ENCODE results near the gene MBLAC2.

MBLAC2 gene

DNA sequence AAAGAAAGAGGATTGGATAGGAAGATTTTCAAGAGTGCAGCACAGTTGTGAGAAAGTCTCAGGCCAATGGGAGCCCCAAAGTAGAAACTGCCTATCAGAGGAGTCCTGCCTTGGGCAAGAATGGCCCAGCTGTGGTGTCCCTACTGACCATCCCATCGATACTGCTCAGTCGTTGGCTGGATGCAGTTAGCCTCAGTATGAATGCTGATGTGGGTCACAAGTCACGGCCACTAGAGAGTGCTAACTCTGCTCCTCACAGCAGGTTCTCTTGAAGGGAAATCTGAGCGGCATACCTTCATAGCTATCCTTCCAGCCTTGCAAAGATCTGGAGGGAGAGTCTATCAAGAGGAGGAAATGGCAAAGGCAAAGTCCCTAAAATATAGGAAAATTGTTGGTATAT, 53.4 kb downstream of the MBLAC2 start:
- TF ChIP-seq TAF1 (IDR thresholded peaks at IDR 0.05; ENCODE audit: borderline replicate concordance, insufficient read depth, low read length): no peak
- no peak for TF ChIP-seq FOXP2 (optimal IDR thresholded peaks at IDR 0.05; ENCODE audit: borderline replicate concordance, extremely low read depth, extremely low read length, insufficient read depth)
- no peak for TF ChIP-seq SIN3A (IDR thresholded peaks at IDR 0.05; ENCODE audit: borderline replicate concordance, insufficient read depth, low read length)
- TF ChIP-seq, protein P1, sequence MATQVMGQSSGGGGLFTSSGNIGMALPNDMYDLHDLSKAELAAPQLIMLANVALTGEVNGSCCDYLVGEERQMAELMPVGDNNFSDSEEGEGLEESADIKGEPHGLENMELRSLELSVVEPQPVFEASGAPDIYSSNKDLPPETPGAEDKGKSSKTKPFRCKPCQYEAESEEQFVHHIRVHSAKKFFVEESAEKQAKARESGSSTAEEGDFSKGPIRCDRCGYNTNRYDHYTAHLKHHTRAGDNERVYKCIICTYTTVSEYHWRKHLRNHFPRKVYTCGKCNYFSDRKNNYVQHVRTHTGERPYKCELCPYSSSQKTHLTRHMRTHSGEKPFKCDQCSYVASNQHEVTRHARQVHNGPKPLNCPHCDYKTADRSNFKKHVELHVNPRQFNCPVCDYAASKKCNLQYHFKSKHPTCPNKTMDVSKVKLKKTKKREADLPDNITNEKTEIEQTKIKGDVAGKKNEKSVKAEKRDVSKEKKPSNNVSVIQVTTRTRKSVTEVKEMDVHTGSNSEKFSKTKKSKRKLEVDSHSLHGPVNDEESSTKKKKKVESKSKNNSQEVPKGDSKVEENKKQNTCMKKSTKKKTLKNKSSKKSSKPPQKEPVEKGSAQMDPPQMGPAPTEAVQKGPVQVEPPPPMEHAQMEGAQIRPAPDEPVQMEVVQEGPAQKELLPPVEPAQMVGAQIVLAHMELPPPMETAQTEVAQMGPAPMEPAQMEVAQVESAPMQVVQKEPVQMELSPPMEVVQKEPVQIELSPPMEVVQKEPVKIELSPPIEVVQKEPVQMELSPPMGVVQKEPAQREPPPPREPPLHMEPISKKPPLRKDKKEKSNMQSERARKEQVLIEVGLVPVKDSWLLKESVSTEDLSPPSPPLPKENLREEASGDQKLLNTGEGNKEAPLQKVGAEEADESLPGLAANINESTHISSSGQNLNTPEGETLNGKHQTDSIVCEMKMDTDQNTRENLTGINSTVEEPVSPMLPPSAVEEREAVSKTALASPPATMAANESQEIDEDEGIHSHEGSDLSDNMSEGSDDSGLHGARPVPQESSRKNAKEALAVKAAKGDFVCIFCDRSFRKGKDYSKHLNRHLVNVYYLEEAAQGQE (IDR thresholded peaks at IDR 0.05; ENCODE audit: insufficient read depth in 1 of 2, low read depth in 2 of 2, low read length in 2 of 2): no peak
- no peak for TF ChIP-seq POLR2AphosphoS5 (IDR thresholded peaks at IDR 0.05; ENCODE audit: low read depth, low read length)

DNA sequence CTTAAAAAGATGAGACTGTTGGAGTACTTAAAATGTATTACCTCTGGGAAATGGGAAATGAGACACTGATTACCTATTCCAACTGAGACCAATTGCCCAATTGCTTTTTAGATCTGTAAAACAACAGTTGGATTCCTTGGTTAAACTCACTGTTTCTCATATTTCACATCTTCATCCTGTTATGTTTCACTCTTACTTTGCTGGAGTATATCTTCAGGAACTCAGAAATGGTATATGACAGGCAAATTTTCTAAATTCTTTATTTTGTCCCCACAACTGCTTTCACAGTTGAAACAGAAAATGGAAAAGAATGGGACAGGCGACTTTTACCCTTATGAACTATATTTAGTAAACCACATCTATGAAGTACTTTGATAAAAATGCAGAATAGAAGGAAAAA, 56.4 kb downstream of the MBLAC2 start:
- TF ChIP-seq, protein P1 (IDR thresholded peaks at IDR 0.05; ENCODE audit: insufficient read depth in 1 of 2, low read depth in 2 of 2, low read length in 2 of 2): no peak
- TF ChIP-seq POLR2AphosphoS5 (IDR thresholded peaks at IDR 0.05; ENCODE audit: low read depth, low read length) (no peak), TAF1 (IDR thresholded peaks at IDR 0.05; ENCODE audit: borderline replicate concordance, insufficient read depth, low read length) (no peak), FOXP2 (optimal IDR thresholded peaks at IDR 0.05; ENCODE audit: borderline replicate concordance, extremely low read depth, extremely low read length, insufficient read depth) (no peak), SIN3A (IDR thresholded peaks at IDR 0.05; ENCODE audit: borderline replicate concordance, insufficient read depth, low read length) (no peak)

DNA sequence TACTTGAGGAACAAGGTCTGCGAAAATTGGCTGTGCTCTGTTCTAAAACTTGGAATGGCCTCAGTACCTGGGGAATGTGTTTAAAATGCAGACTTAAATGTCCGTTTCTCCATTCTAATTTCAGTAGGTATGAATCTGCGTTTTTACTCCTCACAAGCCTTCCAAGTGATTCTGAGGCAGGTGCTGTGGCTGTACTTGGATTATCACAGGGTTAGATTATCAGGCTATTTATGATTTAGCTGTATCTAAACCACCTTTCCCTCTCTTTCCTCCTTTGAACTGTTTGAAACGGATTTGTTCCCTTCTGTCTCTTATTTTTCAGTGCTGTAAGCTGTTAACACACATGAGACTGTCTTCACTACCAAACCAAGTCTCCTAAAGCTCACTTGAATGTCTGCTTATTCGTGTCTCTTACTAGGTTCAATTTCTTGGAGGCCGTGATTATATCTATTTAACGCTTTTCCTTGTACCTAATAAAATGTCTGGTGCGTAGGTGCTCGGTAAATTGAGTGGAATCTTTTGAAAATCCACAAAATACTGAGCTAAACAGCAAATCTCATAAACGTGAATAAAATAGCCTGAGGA, 64.3 kb downstream of the MBLAC2 start:
- TF ChIP-seq, protein P1 (IDR thresholded peaks at IDR 0.05; ENCODE audit: insufficient read depth in 1 of 2, low read depth in 2 of 2, low read length in 2 of 2): no peak

DNA sequence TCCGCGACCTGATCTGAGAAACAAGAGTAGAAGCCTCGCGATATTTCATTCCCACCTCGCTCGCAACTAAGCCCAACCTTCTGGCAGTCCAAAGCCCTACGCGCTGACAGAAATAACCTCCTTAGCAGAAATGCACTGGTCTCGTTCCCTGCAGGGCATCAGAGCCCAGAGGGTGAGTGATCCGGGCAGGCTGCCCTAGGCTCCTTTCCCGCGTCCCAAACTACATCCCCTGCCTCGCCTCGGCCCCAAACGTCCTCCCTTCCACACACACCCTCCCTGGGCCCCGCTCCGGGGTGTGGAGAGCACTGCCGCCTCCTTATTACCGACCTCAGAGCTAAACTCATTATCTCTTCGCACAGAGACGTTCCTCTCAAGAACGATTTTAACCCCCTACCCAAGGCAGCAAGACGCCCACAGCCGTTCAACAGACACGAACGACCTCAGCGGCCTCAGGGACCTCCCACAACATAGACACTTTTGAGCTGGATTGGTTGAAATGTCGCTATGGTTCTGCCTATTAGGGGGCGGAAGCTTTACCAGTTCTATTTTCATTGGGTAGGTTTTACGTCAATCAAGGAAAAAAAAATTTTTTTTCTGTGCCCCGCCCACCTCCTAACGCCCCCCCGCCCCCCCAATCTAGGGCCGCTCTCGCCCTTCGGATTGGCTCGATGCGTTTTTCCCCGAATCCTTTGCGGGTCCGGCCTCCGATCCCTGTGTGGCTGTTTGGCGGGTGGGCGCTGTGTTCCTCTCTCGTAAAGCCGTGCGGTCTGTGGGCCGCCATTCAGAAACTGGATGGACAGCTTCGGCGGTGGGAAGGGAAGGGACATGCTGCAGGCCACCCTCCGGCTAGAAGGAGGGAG, 65.0 kb downstream of the MBLAC2 start, which contains the start of gene CETN3:
CETN3 (minus strand) TSS at position 439 of the 860 bp plus-strand sequence; CDS start at position 344, 95 bp downstream.
- TF ChIP-seq POLR2AphosphoS5 (IDR thresholded peaks at IDR 0.05; ENCODE audit: low read depth, low read length): peak; percentile 99
- TF ChIP-seq, protein P1 (IDR thresholded peaks at IDR 0.05; ENCODE audit: insufficient read depth in 1 of 2, low read depth in 2 of 2, low read length in 2 of 2): peak in 1 of 2 experiments; percentile 35; a peak in 1 of 4 replicates
- TF ChIP-seq SIN3A (IDR thresholded peaks at IDR 0.05; ENCODE audit: borderline replicate concordance, insufficient read depth, low read length): peak; percentile 57; the same call in 1 of the 2 replicates
- TF ChIP-seq FOXP2 (optimal IDR thresholded peaks at IDR 0.05; ENCODE audit: borderline replicate concordance, extremely low read depth, extremely low read length, insufficient read depth): peak; percentile 61
- TF ChIP-seq TAF1 (IDR thresholded peaks at IDR 0.05; ENCODE audit: borderline replicate concordance, insufficient read depth, low read length): peak; percentile 97
